ENCODE results near the gene KCNC2.

The KCNC2 gene

GRCh38 chr12:75097003-75097402 lies 112.6 kb downstream of the KCNC2 start:
- TF ChIP-seq POLR2AphosphoS5 (IDR thresholded peaks at IDR 0.05; ENCODE audit: low read depth) (no peak), SPI1 (IDR thresholded peaks at IDR 0.05; ENCODE audit: borderline replicate concordance, low read depth) (no peak), GABPA (IDR thresholded peaks at IDR 0.05; ENCODE audit: low read depth) (no peak), REST (IDR thresholded peaks at IDR 0.05; ENCODE audit: insufficient replicate concordance, low read depth) (no peak), CTCF (IDR thresholded peaks at IDR 0.05; ENCODE audit: insufficient read depth, low read length) (no peak)
- no peak overlapping the region for H3K4me3 ChIP-seq (replicated peaks; ENCODE audit: insufficient read depth, low read length)
- H3K27me3 ChIP-seq (ENCODE audit: insufficient read depth, poor library complexity, severe bottlenecking) = no peaks in the 10 kb centered on the region
- no peak overlapping the region for H3K27ac ChIP-seq (replicated peaks)
- DNase-seq (ENCODE audit: low read depth in 1 of 2, low spot score in 1 of 2) = no peak

GRCh38 chr12:75087654-75088053 lies 122.0 kb downstream of the KCNC2 start:
- TF ChIP-seq CTCF (IDR thresholded peaks at IDR 0.05; ENCODE audit: insufficient read depth, low read length) (no peak), REST (IDR thresholded peaks at IDR 0.05; ENCODE audit: insufficient replicate concordance, low read depth) (no peak)
- H3K4me3 ChIP-seq (replicated peaks; ENCODE audit: insufficient read depth, low read length) = no peak overlapping the region
- no peaks in the 10 kb centered on the region for H3K27me3 ChIP-seq (ENCODE audit: insufficient read depth, poor library complexity, severe bottlenecking)
- no peak overlapping the region for H3K27ac ChIP-seq (replicated peaks)
- DNase-seq (ENCODE audit: low read depth in 1 of 2, low spot score in 1 of 2) = no peak

GRCh38 chr12:75086091-75087038 lies 123.3 kb downstream of the KCNC2 start:
- Histone ChIP-seq H3K27ac (replicated peaks) (no peak overlapping the region), H3K27me3 (ENCODE audit: insufficient read depth, poor library complexity, severe bottlenecking) (no peaks in the 10 kb centered on the region), H3K4me3 (replicated peaks; ENCODE audit: insufficient read depth, low read length) (no peak overlapping the region)
- no peak for DNase-seq (ENCODE audit: low read depth in 1 of 2, low spot score in 1 of 2)
- TF ChIP-seq REST (IDR thresholded peaks at IDR 0.05; ENCODE audit: insufficient replicate concordance, low read depth) = no peak
- no peak for TF ChIP-seq CTCF (IDR thresholded peaks at IDR 0.05; ENCODE audit: insufficient read depth, low read length)
- no peak for TF ChIP-seq GABPA (IDR thresholded peaks at IDR 0.05; ENCODE audit: low read depth)
- no peak for TF ChIP-seq POLR2AphosphoS5 (IDR thresholded peaks at IDR 0.05; ENCODE audit: low read depth)
- no peak for TF ChIP-seq SPI1 (IDR thresholded peaks at IDR 0.05; ENCODE audit: borderline replicate concordance, low read depth)

All from HL-60 (cell line).